NCI-H2227 (cell line): ENCODE data around the gene DDX39A.
"Not testable (repeated sequence)": the region's sequence is repeated elsewhere in the genome, so short reads cannot be mapped to it uniquely, and the experiment has no call there.

Experiments
- DNase-seq: peaks from one replicate; lab custom pipeline; 2025; ENCODE audit not compliant: unreplicated experiment; lab: John Stamatoyannopoulos, UW

DDX39A gene

GRCh38 chr19:14391156-14391821 is 27.9 kb downstream of the DDX39A start:
- DNase-seq, result no peak

- no peak for DNase-seq
These were observed 28.6 kb downstream of the DDX39A start for GRCh38 chr19:14390548-14390947.

- no peak for DNase-seq
These were observed 33.6 kb downstream of the DDX39A start for GRCh38 chr19:14385492-14385891.

GRCh38 chr19:14383661-14384555 is 35.2 kb downstream of the DDX39A start:
- no peak for DNase-seq

- DNase-seq, result no peak
These were observed 37.3 kb downstream of the DDX39A start for GRCh38 chr19:14381689-14382474.

GRCh38 chr19:14379294-14380065 is 39.7 kb downstream of the DDX39A start:
- no peak for DNase-seq

GRCh38 chr19:14378890-14379289 is 40.3 kb downstream of the DDX39A start:
- no peak for DNase-seq

GRCh38 chr19:14377883-14378328 is 41.2 kb downstream of the DDX39A start:
- no peak for DNase-seq

GRCh38 chr19:14375582-14376291 is 43.4 kb downstream of the DDX39A start:
- DNase-seq, result no peak

GRCh38 chr19:14375055-14375581 is 44.0 kb downstream of the DDX39A start:
- no peak for DNase-seq

- DNase-seq, result not testable (repeated sequence)
These were observed 44.8 kb downstream of the DDX39A start for GRCh38 chr19:14374313-14374712.

GRCh38 chr19:14372384-14373077 is 46.6 kb downstream of the DDX39A start:
- DNase-seq, result not testable (repeated sequence)

GRCh38 chr19:14371301-14371821 is 47.8 kb downstream of the DDX39A start:
- DNase-seq, result no peak

- DNase-seq, result no peak
These were observed 48.2 kb downstream of the DDX39A start for GRCh38 chr19:14370940-14371280.

- DNase-seq, result no peak
These were observed 48.8 kb downstream of the DDX39A start for GRCh38 chr19:14370169-14370939.

- no peak for DNase-seq
These were observed 49.6 kb downstream of the DDX39A start for GRCh38 chr19:14369399-14370168.

- DNase-seq, result no peak
These were observed 51.1 kb downstream of the DDX39A start for GRCh38 chr19:14368011-14368513.
